ENCODE data around the gene PLEKHG5.

PLEKHG5 gene

GRCh38 chr1:6507037-6507428 lies 15.6 kb upstream of the PLEKHG5 start:
- ChIA-PET POLR2A (interaction anchor here (0.6 kb wide), 1 partner anchor 12 kb away, joined by 3 read pairs; no protein-coding TSS in a partner anchor), CTCF (interaction anchor here (0.9 to 1.0 kb wide), 2 partner anchors 16 to 18 kb away, joined by 3 read pairs; no protein-coding TSS in a partner anchor)
- Histone ChIP-seq H3K4me3 (ENCODE audit: control insufficient read depth in 1 of 7, extremely low read depth in 1 of 7, insufficient read depth in 4 of 7, low read depth in 2 of 7, low read length in 6 of 7) (no peak overlapping the region), H3K27ac (ENCODE audit: insufficient read depth in 1 of 2, low read depth in 1 of 2, low read length in 2 of 2, poor library complexity in 1 of 2, severe bottlenecking in 2 of 2) (no peak overlapping the region), H3K9me3 (ENCODE audit: control extremely low read depth in 1 of 5, control insufficient read depth in 4 of 5, insufficient read depth in 2 of 5, low read depth in 1 of 5, low read length in 4 of 5) (no peaks in the 10 kb centered on the region), H3K27me3 (replicated peaks in 2 of 5; ENCODE audit: control insufficient read depth in 4 of 5, insufficient read depth in 5 of 5, low read length in 4 of 5) (peaks cover 0 to 2% (median 0%) of the 10 kb centered on the region in 5 experiments), H3K4me1 (ENCODE audit: control extremely low read depth in 1 of 4, control insufficient read depth in 4 of 4, insufficient read depth in 4 of 4, low read length in 3 of 4) (peaks cover 0 to 42% (median 23%) of the 10 kb centered on the region in 4 experiments), H3K36me3 (ENCODE audit: control insufficient read depth in 4 of 4, insufficient read depth in 4 of 4, low read length in 3 of 4) (no peaks in the 10 kb centered on the region)
- peak; percentile 34 to 68 (median 57) for DNase-seq
- WGBS (ENCODE audit: insufficient coverage): 51% methylated on average over 6 of the region's 7 CpGs

- WGBS (ENCODE audit: insufficient coverage): 93% methylated on average over 28 of the region's 31 CpGs
- H3K27ac ChIP-seq (ENCODE audit: insufficient read depth in 1 of 2, low read depth in 1 of 2, low read length in 2 of 2, poor library complexity in 1 of 2, severe bottlenecking in 2 of 2): no peak overlapping the region
- no peaks in the 10 kb centered on the region for H3K9me3 ChIP-seq (ENCODE audit: control extremely low read depth in 1 of 5, control insufficient read depth in 4 of 5, insufficient read depth in 2 of 5, low read depth in 1 of 5, low read length in 4 of 5)
- H3K36me3 ChIP-seq (ENCODE audit: control insufficient read depth in 4 of 4, insufficient read depth in 4 of 4, low read length in 3 of 4): no peaks in the 10 kb centered on the region
- H3K4me3 ChIP-seq (ENCODE audit: control insufficient read depth in 1 of 7, extremely low read depth in 1 of 7, insufficient read depth in 4 of 7, low read depth in 2 of 7, low read length in 6 of 7): no peak overlapping the region
- ChIA-PET CTCF (interaction anchor here (0.9 to 1.2 kb wide), 2 partner anchors 17 kb away, joined by 3 read pairs; no protein-coding TSS in a partner anchor), POLR2A (interaction anchor here (0.6 kb wide), 1 partner anchor 11 kb away, joined by 3 read pairs; no protein-coding TSS in a partner anchor)
- peaks cover 0 to 2% (median 0%) of the 10 kb centered on the region in 5 experiments for H3K27me3 ChIP-seq (replicated peaks in 2 of 5; ENCODE audit: control insufficient read depth in 4 of 5, insufficient read depth in 5 of 5, low read length in 4 of 5)
- no peak for DNase-seq
- H3K4me1 ChIP-seq (ENCODE audit: control extremely low read depth in 1 of 4, control insufficient read depth in 4 of 4, insufficient read depth in 4 of 4, low read length in 3 of 4): peaks cover 0 to 42% (median 23%) of the 10 kb centered on the region in 4 experiments
These were observed 15.0 kb upstream of the PLEKHG5 start for GRCh38 chr1:6506210-6507036.

- no peak overlapping the region for H3K27ac ChIP-seq (ENCODE audit: insufficient read depth in 1 of 2, low read depth in 1 of 2, low read length in 2 of 2, poor library complexity in 1 of 2, severe bottlenecking in 2 of 2)
- peaks cover 0 to 42% (median 23%) of the 10 kb centered on the region in 4 experiments for H3K4me1 ChIP-seq (ENCODE audit: control extremely low read depth in 1 of 4, control insufficient read depth in 4 of 4, insufficient read depth in 4 of 4, low read length in 3 of 4)
- no peaks in the 10 kb centered on the region for H3K9me3 ChIP-seq (ENCODE audit: control extremely low read depth in 1 of 5, control insufficient read depth in 4 of 5, insufficient read depth in 2 of 5, low read depth in 1 of 5, low read length in 4 of 5)
- WGBS (ENCODE audit: insufficient coverage): 97% methylated on average over 30 of the region's 31 CpGs
- POLR2A ChIA-PET: no interaction called here
- CTCF ChIA-PET: interaction anchor here (1.2 to 1.8 kb wide), 2 partner anchors 10 to 16 kb away, joined by 3 to 5 read pairs; no protein-coding TSS in a partner anchor
- H3K27me3 ChIP-seq (replicated peaks in 2 of 5; ENCODE audit: control insufficient read depth in 4 of 5, insufficient read depth in 5 of 5, low read length in 4 of 5): peaks cover 0 to 2% (median 0%) of the 10 kb centered on the region in 5 experiments
- H3K4me3 ChIP-seq (ENCODE audit: control insufficient read depth in 1 of 7, extremely low read depth in 1 of 7, insufficient read depth in 4 of 7, low read depth in 2 of 7, low read length in 6 of 7): no peak overlapping the region
- no peaks in the 10 kb centered on the region for H3K36me3 ChIP-seq (ENCODE audit: control insufficient read depth in 4 of 4, insufficient read depth in 4 of 4, low read length in 3 of 4)
- DNase-seq: no peak
These were observed 14.1 kb upstream of the PLEKHG5 start for GRCh38 chr1:6505367-6506209.

GRCh38 chr1:6504887-6505286 lies 13.4 kb upstream of the PLEKHG5 start:
- Histone ChIP-seq H3K27me3 (replicated peaks in 2 of 5; ENCODE audit: control insufficient read depth in 4 of 5, insufficient read depth in 5 of 5, low read length in 4 of 5) (peaks cover 0 to 2% (median 0%) of the 10 kb centered on the region in 5 experiments), H3K9me3 (ENCODE audit: control extremely low read depth in 1 of 5, control insufficient read depth in 4 of 5, insufficient read depth in 2 of 5, low read depth in 1 of 5, low read length in 4 of 5) (no peaks in the 10 kb centered on the region), H3K27ac (ENCODE audit: insufficient read depth in 1 of 2, low read depth in 1 of 2, low read length in 2 of 2, poor library complexity in 1 of 2, severe bottlenecking in 2 of 2) (no peak overlapping the region), H3K36me3 (ENCODE audit: control insufficient read depth in 4 of 4, insufficient read depth in 4 of 4, low read length in 3 of 4) (no peaks in the 10 kb centered on the region), H3K4me1 (ENCODE audit: control extremely low read depth in 1 of 4, control insufficient read depth in 4 of 4, insufficient read depth in 4 of 4, low read length in 3 of 4) (peaks cover 0 to 36% (median 21%) of the 10 kb centered on the region in 4 experiments), H3K4me3 (ENCODE audit: control insufficient read depth in 1 of 7, extremely low read depth in 1 of 7, insufficient read depth in 4 of 7, low read depth in 2 of 7, low read length in 6 of 7) (no peak overlapping the region)
- WGBS (ENCODE audit: insufficient coverage): 97% methylated on average over 13 of the region's 15 CpGs
- CTCF ChIA-PET: interaction anchor here (1.2 to 1.8 kb wide), 2 partner anchors 9 to 15 kb away, joined by 3 to 5 read pairs; no protein-coding TSS in a partner anchor
- DNase-seq: no peak
- POLR2A ChIA-PET: no interaction called here

- ChIA-PET CTCF (interaction anchor here (0.8 to 1.8 kb wide), 4 partner anchors 8 to 131 kb away, joined by 3 to 5 read pairs (median 3); no protein-coding TSS in a partner anchor), POLR2A (no interaction called here)
- Histone ChIP-seq H3K27ac (ENCODE audit: insufficient read depth in 1 of 2, low read depth in 1 of 2, low read length in 2 of 2, poor library complexity in 1 of 2, severe bottlenecking in 2 of 2) (no peak overlapping the region), H3K9me3 (ENCODE audit: control extremely low read depth in 1 of 5, control insufficient read depth in 4 of 5, insufficient read depth in 2 of 5, low read depth in 1 of 5, low read length in 4 of 5) (no peaks in the 10 kb centered on the region), H3K4me3 (ENCODE audit: control insufficient read depth in 1 of 7, extremely low read depth in 1 of 7, insufficient read depth in 4 of 7, low read depth in 2 of 7, low read length in 6 of 7) (no peak overlapping the region), H3K4me1 (ENCODE audit: control extremely low read depth in 1 of 4, control insufficient read depth in 4 of 4, insufficient read depth in 4 of 4, low read length in 3 of 4) (peaks cover 0 to 27% (median 13%) of the 10 kb centered on the region in 4 experiments), H3K36me3 (ENCODE audit: control insufficient read depth in 4 of 4, insufficient read depth in 4 of 4, low read length in 3 of 4) (no peaks in the 10 kb centered on the region), H3K27me3 (replicated peaks in 2 of 5; ENCODE audit: control insufficient read depth in 4 of 5, insufficient read depth in 5 of 5, low read length in 4 of 5) (peaks cover 0 to 5% (median 2%) of the 10 kb centered on the region in 5 experiments)
- DNase-seq: no peak
- 81% methylated on average over 11 of the region's 20 CpGs for WGBS (ENCODE audit: insufficient coverage)
These were observed 12.6 kb upstream of the PLEKHG5 start for GRCh38 chr1:6503884-6504602.

- CTCF ChIA-PET: interaction anchor here (0.8 kb wide), 1 partner anchor 144 kb away, joined by 3 read pairs; no protein-coding TSS in a partner anchor
- H3K27ac ChIP-seq (ENCODE audit: insufficient read depth in 1 of 2, low read depth in 1 of 2, low read length in 2 of 2, poor library complexity in 1 of 2, severe bottlenecking in 2 of 2): no peak overlapping the region
- 97% methylated on average over 24 of the region's 31 CpGs for WGBS (ENCODE audit: insufficient coverage)
- H3K36me3 ChIP-seq (ENCODE audit: control insufficient read depth in 4 of 4, insufficient read depth in 4 of 4, low read length in 3 of 4): no peaks in the 10 kb centered on the region
- DNase-seq: no peak
- peaks cover 0 to 16% (median 14%) of the 10 kb centered on the region in 4 experiments for H3K4me1 ChIP-seq (ENCODE audit: control extremely low read depth in 1 of 4, control insufficient read depth in 4 of 4, insufficient read depth in 4 of 4, low read length in 3 of 4)
- H3K27me3 ChIP-seq (replicated peaks in 2 of 5; ENCODE audit: control insufficient read depth in 4 of 5, insufficient read depth in 5 of 5, low read length in 4 of 5): peaks cover 0 to 22% (median 10%) of the 10 kb centered on the region in 5 experiments
- POLR2A ChIA-PET: no interaction called here
- H3K4me3 ChIP-seq (ENCODE audit: control insufficient read depth in 1 of 7, extremely low read depth in 1 of 7, insufficient read depth in 4 of 7, low read depth in 2 of 7, low read length in 6 of 7): no peak overlapping the region
- no peaks in the 10 kb centered on the region for H3K9me3 ChIP-seq (ENCODE audit: control extremely low read depth in 1 of 5, control insufficient read depth in 4 of 5, insufficient read depth in 2 of 5, low read depth in 1 of 5, low read length in 4 of 5)
These were observed 10.8 kb upstream of the PLEKHG5 start for GRCh38 chr1:6502000-6502891.

All from common myeloid progenitor, CD34-positive (primary cell).